Activated CD4-positive, alpha-beta T cell treated with anti-CD3 and anti-CD28 coated beads for 24 hours (primary cell): ENCODE measurements around the gene SRRM5.
"Not testable (repeated sequence)": the region's sequence is repeated elsewhere in the genome, so short reads cannot be mapped to it uniquely, and the experiment has no call there.

Experiments used
- DNase-seq, 2 donors: peaks; one replicate each; pipeline ENCODE4 v3.0.0-alpha.2; 2020; ENCODE audit warnings: low read depth in 2 of 2

SRRM5 gene

GRCh38 chr19:43591904-43592772, 19.8 kb upstream of the SRRM5 start:
- DNase-seq: no peak

- no peak for DNase-seq
These were observed 19.0 kb upstream of the SRRM5 start for GRCh38 chr19:43592800-43593350.

- no peak for DNase-seq
These were observed 17.7 kb upstream of the SRRM5 start for GRCh38 chr19:43594081-43594697.

- peak; percentile 47 to 56 for DNase-seq
These were observed 16.9 kb upstream of the SRRM5 start for GRCh38 chr19:43594710-43595604.

- DNase-seq: no peak
These were observed 16.3 kb upstream of the SRRM5 start for GRCh38 chr19:43595605-43595998.

- peak; percentile 99 to 100 for DNase-seq
These were observed 15.7 kb upstream of the SRRM5 start, which contains the start of the genes IRGQ and ZNF576 for GRCh38 chr19:43595999-43596841. Gene IRGQ (minus strand): TSS chr19:43596134. CDS start chr19:43595338, 796 bp downstream. Gene ZNF576 (plus strand): TSS chr19:43596595. CDS start chr19:43597109, 514 bp downstream.

- no peak for DNase-seq
These were observed 14.9 kb upstream of the SRRM5 start for GRCh38 chr19:43596842-43597461.

- no peak for DNase-seq
These were observed 14.0 kb upstream of the SRRM5 start for GRCh38 chr19:43597876-43598275.

- DNase-seq: no peak
These were observed 13.2 kb upstream of the SRRM5 start for GRCh38 chr19:43598445-43599240.

GRCh38 chr19:43599635-43600295, 12.1 kb upstream of the SRRM5 start:
- DNase-seq: no peak

- DNase-seq: not testable (repeated sequence)
These were observed 11.6 kb upstream of the SRRM5 start for GRCh38 chr19:43600326-43600725.

GRCh38 chr19:43605875-43606568, 5.9 kb upstream of the SRRM5 start:
- DNase-seq: no peak

GRCh38 chr19:43606569-43607229, 5.2 kb upstream of the SRRM5 start:
- no peak for DNase-seq

- no peak for DNase-seq
These were observed 4.4 kb upstream of the SRRM5 start for GRCh38 chr19:43607238-43608205.

GRCh38 chr19:43609872-43610271, 2.0 kb upstream of the SRRM5 start:
- no peak for DNase-seq

GRCh38 chr19:43610493-43610892, 1.4 kb upstream of the SRRM5 start:
- DNase-seq: no peak

- no peak for DNase-seq
These were observed 486 bp downstream of the SRRM5 start for GRCh38 chr19:43612374-43612773.
